Fibroblast of lung (primary cell): ENCODE measurements around the gene NTNG1.

Experiments used
- EZH2 ChIP-seq: IDR thresholded peaks from 2 replicates; pipeline ENCODE4 v1.5.1; 2012; ENCODE audit warnings: low read length, control low read depth, mild to moderate bottlenecking; ENCODE audit errors: missing control alignments
- TF ChIP-seq, protein P1 (sequence below), 2 donors: IDR thresholded peaks in 1 of 2; conservative IDR thresholded peaks in 1 of 2; 1 replicate in 1 of 2; 2 replicates in 1 of 2; pipeline ENCODE4 v1.5.1; 2011 to 2012; ENCODE audit warnings: low read length in 2 of 2, control low read depth in 1 of 2, inconsistent platforms in 1 of 2, low read depth in 1 of 2, mild to moderate bottlenecking in 1 of 2

GRCh38 chr1:107116306-107116790 is 24.5 kb upstream of the NTNG1 start:
- TF ChIP-seq, protein P1, sequence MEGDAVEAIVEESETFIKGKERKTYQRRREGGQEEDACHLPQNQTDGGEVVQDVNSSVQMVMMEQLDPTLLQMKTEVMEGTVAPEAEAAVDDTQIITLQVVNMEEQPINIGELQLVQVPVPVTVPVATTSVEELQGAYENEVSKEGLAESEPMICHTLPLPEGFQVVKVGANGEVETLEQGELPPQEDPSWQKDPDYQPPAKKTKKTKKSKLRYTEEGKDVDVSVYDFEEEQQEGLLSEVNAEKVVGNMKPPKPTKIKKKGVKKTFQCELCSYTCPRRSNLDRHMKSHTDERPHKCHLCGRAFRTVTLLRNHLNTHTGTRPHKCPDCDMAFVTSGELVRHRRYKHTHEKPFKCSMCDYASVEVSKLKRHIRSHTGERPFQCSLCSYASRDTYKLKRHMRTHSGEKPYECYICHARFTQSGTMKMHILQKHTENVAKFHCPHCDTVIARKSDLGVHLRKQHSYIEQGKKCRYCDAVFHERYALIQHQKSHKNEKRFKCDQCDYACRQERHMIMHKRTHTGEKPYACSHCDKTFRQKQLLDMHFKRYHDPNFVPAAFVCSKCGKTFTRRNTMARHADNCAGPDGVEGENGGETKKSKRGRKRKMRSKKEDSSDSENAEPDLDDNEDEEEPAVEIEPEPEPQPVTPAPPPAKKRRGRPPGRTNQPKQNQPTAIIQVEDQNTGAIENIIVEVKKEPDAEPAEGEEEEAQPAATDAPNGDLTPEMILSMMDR (conservative IDR thresholded peaks at IDR 0.05 in 1 of 2, IDR thresholded peaks at IDR 0.05 in 1 of 2; ENCODE audit: low read depth in 1 of 2, low read length in 2 of 2): no peak
- TF ChIP-seq EZH2: no peak
